ENCODE measurements around the gene ACOT8.
A peak's percentile ranks its signal among the peaks of the same experiment; 100 is the strongest.

The ACOT8 gene

GRCh38 chr20:45887346-45887715 is 30.1 kb upstream of the ACOT8 start, which contains the start of gene SPATA25:
SPATA25 (minus strand) TSS chr20:45887622; CDS start chr20:45887590, 32 bp downstream.
- TF ChIP-seq CTCF (IDR thresholded peaks at IDR 0.05; ENCODE audit: extremely low read depth, insufficient read depth, missing control alignments) = no peak
- in situ Hi-C loops (cut with MboI; ENCODE audit: low pct_unique_long_range_greater_than_20kb, low sequenced_read_pairs, unreplicated experiment) = no loop called here
- DNase-seq (ENCODE audit: low spot score) = no peak

- in situ Hi-C loops (cut with MboI; ENCODE audit: low pct_unique_long_range_greater_than_20kb, low sequenced_read_pairs, unreplicated experiment) = no loop called here
- no peak for TF ChIP-seq CTCF (IDR thresholded peaks at IDR 0.05; ENCODE audit: extremely low read depth, insufficient read depth, missing control alignments)
- no peak for DNase-seq (ENCODE audit: low spot score)
Measured at GRCh38 chr20:45886590-45887345, 29.6 kb upstream of the ACOT8 start.

- in situ Hi-C loops (cut with MboI; ENCODE audit: low pct_unique_long_range_greater_than_20kb, low sequenced_read_pairs, unreplicated experiment) = no loop called here
- no peak for TF ChIP-seq CTCF (IDR thresholded peaks at IDR 0.05; ENCODE audit: extremely low read depth, insufficient read depth, missing control alignments)
- DNase-seq (ENCODE audit: low spot score) = no peak
Measured at GRCh38 chr20:45883100-45883469, 25.9 kb upstream of the ACOT8 start.

GRCh38 chr20:45882469-45883099 is 25.4 kb upstream of the ACOT8 start:
- in situ Hi-C loops (cut with MboI; ENCODE audit: low pct_unique_long_range_greater_than_20kb, low sequenced_read_pairs, unreplicated experiment) = no loop called here
- DNase-seq (ENCODE audit: low spot score) = no peak
- TF ChIP-seq CTCF (IDR thresholded peaks at IDR 0.05; ENCODE audit: extremely low read depth, insufficient read depth, missing control alignments) = no peak

GRCh38 chr20:45880988-45881788 is 24.0 kb upstream of the ACOT8 start, which contains the start of gene ZSWIM1:
ZSWIM1 (plus strand) TSS chr20:45881227; CDS start chr20:45882593, 1,366 bp downstream.
- peak; percentile 98 for DNase-seq (ENCODE audit: low spot score)
- in situ Hi-C loops (cut with MboI; ENCODE audit: low pct_unique_long_range_greater_than_20kb, low sequenced_read_pairs, unreplicated experiment) = no loop called here
- no peak for TF ChIP-seq CTCF (IDR thresholded peaks at IDR 0.05; ENCODE audit: extremely low read depth, insufficient read depth, missing control alignments)

GRCh38 chr20:45878076-45878761 is 21.0 kb upstream of the ACOT8 start:
- DNase-seq (ENCODE audit: low spot score) = no peak
- in situ Hi-C loops (cut with MboI; ENCODE audit: low pct_unique_long_range_greater_than_20kb, low sequenced_read_pairs, unreplicated experiment) = no loop called here
- TF ChIP-seq CTCF (IDR thresholded peaks at IDR 0.05; ENCODE audit: extremely low read depth, insufficient read depth, missing control alignments) = no peak
